H1 (cell line): ENCODE data around the gene ATP5MC2. TPM values are rescaled to one million over a fixed set of nuclear protein-coding genes. Genes with fewer than 3 reads are reported as not detected.

ENCODE experiments used
- CTCF ChIA-PET: fragments of 300-600 bp; sonication (Branson Sonifier 250); formaldehyde crosslinking; loops from one replicate; lab custom pipeline; 2021; ENCODE audit not compliant: partially characterized antibody; lab: Charles Lee
- POLR2A ChIA-PET: fragments of 300-600 bp; sonication (Branson Sonifier 250); formaldehyde crosslinking; loops from one replicate; lab custom pipeline; 2021; ENCODE audit warnings: inconsistent platforms; ENCODE audit not compliant: partially characterized antibody; lab: Charles Lee
- DNase-seq, 2 experiments: peaks; one replicate each; pipeline versions ENCODE4 v3.0.0 to v3.0.0-alpha.2; 2010 to 2022; ENCODE audit warnings: low spot score in 2 of 2, low read depth in 1 of 2, mixed read lengths in 1 of 2
- FAIRE-seq: peaks from 2 replicates; lab custom pipeline; 2011; peaks lifted over from hg19 to GRCh38; lab: Jason Lieb, UNC
- H2AFZ ChIP-seq: 2 replicates; pipeline ENCODE4 v1.8.1; 2012; ENCODE audit warnings: low read length, inconsistent platforms
- H2AK5ac ChIP-seq: 2 replicates; pipeline ENCODE4 v1.6.1; 2013; ENCODE audit warnings: low read depth, low read length
- H2BK120ac ChIP-seq: replicated peaks from 2 replicates; pipeline ENCODE3; 2013; ENCODE audit warnings: low read depth, low read length, inconsistent platforms
- H2BK12ac ChIP-seq: 2 replicates; pipeline ENCODE4 v1.6.1; 2013; ENCODE audit warnings: low read depth, low read length
- H2BK15ac ChIP-seq: 2 replicates; pipeline ENCODE4 v1.6.1; 2013; ENCODE audit warnings: low read length
- H2BK20ac ChIP-seq: 2 replicates; pipeline ENCODE4 v1.6.1; 2013; ENCODE audit warnings: low read length
- H2BK5ac ChIP-seq: 2 replicates; pipeline ENCODE4 v1.6.1; 2013; ENCODE audit warnings: low read depth, low read length
- H3K14ac ChIP-seq: 2 replicates; pipeline ENCODE4 v1.6.1; 2013; ENCODE audit warnings: inconsistent platforms; ENCODE audit not compliant: insufficient read length
- H3K18ac ChIP-seq: 2 replicates; pipeline ENCODE4 v1.6.1; 2013; ENCODE audit warnings: low read length; ENCODE audit errors: extremely low read depth
- H3K23ac ChIP-seq: 2 replicates; pipeline ENCODE4 v1.6.1; 2013; ENCODE audit warnings: inconsistent platforms; ENCODE audit not compliant: insufficient read length
- H3K23me2 ChIP-seq: 2 replicates; pipeline ENCODE4 v1.6.1; 2013; ENCODE audit warnings: low read depth, low read length
- H3K27ac ChIP-seq: 2 replicates; pipeline ENCODE4 v1.6.1; 2011; ENCODE audit warnings: low read depth, low read length, inconsistent platforms
- H3K27me3 ChIP-seq, 4 experiments: replicated peaks in 1 of 4; 1 replicate in 1 of 4; 2 replicates in 3 of 4; pipeline versions ENCODE4 v1.6.1 to v1.8.1; 2011 to 2013; ENCODE audit warnings: low read length in 3 of 4, mild to moderate bottlenecking in 3 of 4, inconsistent platforms in 2 of 4, mixed read lengths in 2 of 4, moderate library complexity in 1 of 4; ENCODE audit not compliant: control insufficient read depth in 3 of 4, insufficient read depth in 3 of 4; ENCODE audit errors: extremely low read depth in 1 of 4
- H3K36me3 ChIP-seq, 4 experiments: 2 replicates each; pipeline versions ENCODE4 v1.6.1 to v1.8.1; 2011 to 2013; ENCODE audit warnings: mild to moderate bottlenecking in 4 of 4, low read length in 3 of 4, moderate library complexity in 2 of 4, control low read depth in 1 of 4, inconsistent platforms in 1 of 4; ENCODE audit not compliant: insufficient read depth in 4 of 4, control insufficient read depth in 2 of 4
- H3K4ac ChIP-seq: replicated peaks from 2 replicates; pipeline ENCODE3; 2013; ENCODE audit warnings: low read length, low read depth, mixed read lengths, inconsistent platforms; ENCODE audit not compliant: insufficient read length
- H3K4me1 ChIP-seq, 4 experiments: replicated peaks in 1 of 4; 1 replicate in 1 of 4; 2 replicates in 3 of 4; pipeline versions ENCODE4 v1.6.1 to v1.8.1; 2011 to 2013; ENCODE audit warnings: low read length in 3 of 4, inconsistent platforms in 2 of 4, mixed read lengths in 1 of 4; ENCODE audit not compliant: insufficient read depth in 4 of 4, control insufficient read depth in 3 of 4
- H3K4me2 ChIP-seq, 2 experiments: 2 replicates each; pipeline versions ENCODE4 v1.6.1 to v1.8.1; 2011 to 2013; ENCODE audit warnings: low read depth in 2 of 2, low read length in 2 of 2, control low read depth in 1 of 2, inconsistent platforms in 1 of 2, mild to moderate bottlenecking in 1 of 2; ENCODE audit not compliant: insufficient read depth in 1 of 2
- H3K4me3 ChIP-seq, 4 experiments: fragments of 200-600, 300-600 bp in 1 of 4; sonication (generic), shearing (Covaris generic), sonication (Bioruptor Twin) in 1 of 4; 2 replicates each; pipeline versions ENCODE4 v1.5.1 to v1.8.1; 2011 to 2016; ENCODE audit warnings: low read length in 4 of 4, low read depth in 3 of 4, control low read depth in 2 of 4, inconsistent platforms in 2 of 4, mild to moderate bottlenecking in 2 of 4, mixed read lengths in 1 of 4, moderate library complexity in 1 of 4; ENCODE audit not compliant: insufficient read depth in 2 of 4; ENCODE audit errors: extremely low read depth in 1 of 4
- H3K56ac ChIP-seq: replicated peaks from 2 replicates; pipeline ENCODE3; 2013; ENCODE audit warnings: low read depth, mild to moderate bottlenecking, mixed read lengths, low read length, inconsistent platforms; ENCODE audit not compliant: insufficient read length
- H3K79me1 ChIP-seq: 2 replicates; pipeline ENCODE4 v1.6.1; 2013; ENCODE audit warnings: low read depth, low read length, control low read depth
- H3K79me2 ChIP-seq, 2 experiments: 2 replicates each; pipeline versions ENCODE4 v1.6.1 to v1.8.1; 2012 to 2013; ENCODE audit warnings: low read length in 2 of 2, mild to moderate bottlenecking in 2 of 2, inconsistent platforms in 1 of 2; ENCODE audit not compliant: insufficient read depth in 2 of 2, control insufficient read depth in 1 of 2
- H3K9ac ChIP-seq, 4 experiments: replicated peaks in 1 of 4; 1 replicate in 1 of 4; 2 replicates in 3 of 4; pipeline versions ENCODE4 v1.6.1 to v1.8.1; 2011 to 2013; ENCODE audit warnings: low read depth in 3 of 4, low read length in 3 of 4, control low read depth in 2 of 4, mild to moderate bottlenecking in 2 of 4, moderate library complexity in 2 of 4, inconsistent platforms in 1 of 4; ENCODE audit errors: extremely low read depth in 1 of 4
- H3K9me3 ChIP-seq, 2 experiments: 2 replicates each; pipeline versions ENCODE4 v1.6.1 to v1.8.1; 2012 to 2013; ENCODE audit warnings: mild to moderate bottlenecking in 2 of 2, moderate library complexity in 2 of 2, control low read depth in 1 of 2, inconsistent platforms in 1 of 2, low read depth in 1 of 2, low read length in 1 of 2, mixed read lengths in 1 of 2; ENCODE audit not compliant: insufficient read depth in 2 of 2
- H4K20me1 ChIP-seq, 2 experiments: replicated peaks in 1 of 2; 2 replicates each; pipeline versions ENCODE3 to v1.8.1; 2011 to 2013; ENCODE audit warnings: inconsistent platforms in 2 of 2, low read length in 2 of 2, mild to moderate bottlenecking in 1 of 2; ENCODE audit not compliant: insufficient read depth in 2 of 2, control insufficient read depth in 1 of 2
- H4K5ac ChIP-seq: 2 replicates; pipeline ENCODE4 v1.6.1; 2013; ENCODE audit warnings: low read length, low read depth, mixed read lengths, inconsistent platforms; ENCODE audit not compliant: insufficient read length
- H4K8ac ChIP-seq: 2 replicates; pipeline ENCODE4 v1.8.0; 2013; ENCODE audit warnings: mild to moderate bottlenecking, moderate library complexity, low read length, inconsistent platforms; ENCODE audit not compliant: insufficient read depth; ENCODE audit errors: extremely low read depth
- H4K91ac ChIP-seq: replicated peaks from 2 replicates; pipeline ENCODE3; 2013; ENCODE audit warnings: low read length, mixed read lengths, inconsistent platforms; ENCODE audit not compliant: insufficient read length
- BRCA1 ChIP-seq: IDR thresholded peaks from 2 replicates; pipeline ENCODE4 v1.6.1; 2012; ENCODE audit warnings: low read depth, low read length, improper control_type of control experiment
- MAX ChIP-seq: IDR thresholded peaks from 2 replicates; pipeline ENCODE4 v1.6.1; 2012; ENCODE audit warnings: inconsistent platforms
- POLR2AphosphoS5 ChIP-seq: IDR thresholded peaks from 2 replicates; pipeline ENCODE4 v1.6.1; 2011; ENCODE audit warnings: low read depth, low read length
- RFX5 ChIP-seq: IDR thresholded peaks from 2 replicates; pipeline ENCODE4 v1.6.1; 2011; ENCODE audit warnings: low read depth, low read length, improper control_type of control experiment, borderline replicate concordance
- SRF ChIP-seq: IDR thresholded peaks from 2 replicates; pipeline ENCODE4 v1.6.1; 2011; ENCODE audit warnings: mild to moderate bottlenecking, low read depth, low read length, moderate library complexity
- SUZ12 ChIP-seq: fragments of 200-600 bp; sonication (generic); IDR thresholded peaks from 2 replicates; pipeline ENCODE4 v1.6.1; 2012; ENCODE audit warnings: mild to moderate bottlenecking, inconsistent platforms, low read length, moderate library complexity, mixed read lengths
- TBP ChIP-seq: IDR thresholded peaks from 2 replicates; pipeline ENCODE4 v1.6.1; 2011; ENCODE audit warnings: low read depth, low read length, improper control_type of control experiment
- WGBS, 2 experiments: shearing (Covaris generic) in 1 of 2; methylation state at CpG; one replicate each; pipeline versions ENCODE4 v1.1.6 to v1.1.7; 2013 to 2015; ENCODE audit warnings: low lambda C conversion rate in 2 of 2, mixed read lengths in 2 of 2, inconsistent platforms in 1 of 2, low coverage in 1 of 2, missing lambda C conversion rate in 1 of 2; ENCODE audit not compliant: insufficient replicate concordance in 2 of 2, insufficient coverage in 1 of 2, insufficient read length in 1 of 2; ENCODE audit errors: extremely low coverage in 1 of 2, missing lambda C conversion rate in 1 of 2; 5-methylcytosine and 5-hydroxymethylcytosine counted together
- polyA plus RNA-seq, 7 experiments: library from polyadenylated mRNA; depleted of rRNA in 3 of 7; stranded (reverse) in 5 of 7; unstranded in 2 of 7; fragments of >200 nt in 5 of 7; fragments of 200-250 nt in 2 of 7; gene quantifications; 1 replicate in 5 of 7; 2 replicates in 1 of 7; 4 replicates in 1 of 7; pipeline versions ENCODE4 v1.2.1 to v1.2.3, GENCODE V29; 2011 to 2013; ENCODE audit warnings: missing spikeins in 2 of 7, mixed read lengths in 2 of 7
- total RNA-seq: library from RNA; stranded (reverse); fragmentation: NEBNext Ultra II Directional; extraction: Animal tissue kit (Norgen Biotek cat#: 25700); gene quantifications from 2 replicates; pipeline ENCODE4 v1.2.1, GENCODE V29; 2021
- TF ChIP-seq, protein P1 (sequence below): IDR thresholded peaks from 2 replicates; pipeline ENCODE4 v1.6.1; 2012; ENCODE audit warnings: low read length, inconsistent platforms

The ATP5MC2 gene
- total and polyA plus RNA-seq, 2 of the 8 experiments (the other 6 are each of a cell fraction or from before 2014, with no cell fraction given): 408 to 952 TPM

GRCh38 chr12:53700567-53700966 is 24.7 kb upstream of the ATP5MC2 start:
- Histone ChIP-seq H4K20me1 (no peaks in the 10 kb centered on the region), H2AFZ (no peak overlapping the region), H2BK120ac (no peak overlapping the region), H3K23me2 (peaks cover 7% of the 10 kb centered on the region), H2BK12ac (no peak overlapping the region), H3K14ac (no peak overlapping the region), H3K9ac (no peak overlapping the region), H3K27ac (no peak overlapping the region), H2BK5ac (no peak overlapping the region), H3K4me2 (no peak overlapping the region), H3K79me1 (no peaks in the 10 kb centered on the region), H3K18ac (no peak overlapping the region), H3K4ac (no peak overlapping the region), H3K23ac (no peak overlapping the region), H3K4me3 (no peak overlapping the region), H3K56ac (no peak overlapping the region), H3K4me1 (peaks cover 0 to 10% (median 5%) of the 10 kb centered on the region in 4 experiments; a peak in 5 of 7 replicates), H3K79me2 (no peaks in the 10 kb centered on the region), H2BK20ac (no peak overlapping the region), H2AK5ac (no peak overlapping the region), H3K9me3 (no peaks in the 10 kb centered on the region), H4K8ac (no peak overlapping the region), H3K27me3 (peaks cover 8 to 25% (median 22%) of the 10 kb centered on the region in 4 experiments), H3K36me3 (no peaks in the 10 kb centered on the region), H4K5ac (no peak overlapping the region), H2BK15ac (no peak overlapping the region), H4K91ac (no peak overlapping the region)
- 79% methylated on average over 6 of the region's 6 CpGs; no CpG with 5 or more reads in 1 of the 2 experiments for WGBS, 2 experiments
- DNase-seq (no peak), FAIRE-seq (no peak)
- POLR2A ChIA-PET: interaction anchor here (0.7 to 1.7 kb wide), 4 partner anchors 24 to 46 kb away, joined by 3 to 12 read pairs (median 4); partner anchors contain the start of gene ATP5MC2
- CTCF ChIA-PET: interaction anchor here (0.6 to 7.1 kb wide), 16 partner anchors 9 to 105 kb away, joined by 3 to 194 read pairs (median 5); partner anchors contain the start of gene CALCOCO1
- TF ChIP-seq MAX (no peak), TBP (no peak), POLR2AphosphoS5 (no peak), SUZ12 (no peak), SRF (no peak), RFX5 (no peak), BRCA1 (no peak)
- TF ChIP-seq, protein P1, sequence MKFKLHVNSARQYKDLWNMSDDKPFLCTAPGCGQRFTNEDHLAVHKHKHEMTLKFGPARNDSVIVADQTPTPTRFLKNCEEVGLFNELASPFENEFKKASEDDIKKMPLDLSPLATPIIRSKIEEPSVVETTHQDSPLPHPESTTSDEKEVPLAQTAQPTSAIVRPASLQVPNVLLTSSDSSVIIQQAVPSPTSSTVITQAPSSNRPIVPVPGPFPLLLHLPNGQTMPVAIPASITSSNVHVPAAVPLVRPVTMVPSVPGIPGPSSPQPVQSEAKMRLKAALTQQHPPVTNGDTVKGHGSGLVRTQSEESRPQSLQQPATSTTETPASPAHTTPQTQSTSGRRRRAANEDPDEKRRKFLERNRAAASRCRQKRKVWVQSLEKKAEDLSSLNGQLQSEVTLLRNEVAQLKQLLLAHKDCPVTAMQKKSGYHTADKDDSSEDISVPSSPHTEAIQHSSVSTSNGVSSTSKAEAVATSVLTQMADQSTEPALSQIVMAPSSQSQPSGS: no peak
